Lung (tissue), 12 donors: ENCODE results near the gene MAPKAPK5. TPM values are rescaled to one million over a fixed set of nuclear protein-coding genes. Genes with fewer than 3 reads are reported as not detected.

ENCODE experiments used
- ATAC-seq: fragments of 200-7000 bp; cut with Tn5 transposase; one replicate; pipeline ENCODE4 v1.9.1; 2020; ENCODE audit warnings: moderate number of reproducible peaks; ENCODE audit not compliant: insufficient read depth, low FRiP score
- DNase-seq, 3 donors: peaks; one replicate each; pipeline ENCODE4 v3.0.0-alpha.2; 2013 to 2017
- H3K27ac ChIP-seq, 2 donors: one replicate each; pipeline ENCODE4 v1.5.1; 2013; ENCODE audit warnings: mild to moderate bottlenecking in 2 of 2, moderate library complexity in 2 of 2, control low read depth in 1 of 2, inconsistent platforms in 1 of 2, low read depth in 1 of 2, low read length in 1 of 2
- H3K27me3 ChIP-seq, 3 donors: one replicate each; pipeline ENCODE4 v1.5.1; 2013; ENCODE audit warnings: low read length in 2 of 3; ENCODE audit not compliant: control insufficient read depth in 3 of 3, insufficient read depth in 3 of 3
- H3K36me3 ChIP-seq, 4 donors: one replicate each; pipeline ENCODE4 v1.5.1; 2013; ENCODE audit warnings: low read length in 4 of 4, mild to moderate bottlenecking in 1 of 4, moderate library complexity in 1 of 4; ENCODE audit not compliant: control insufficient read depth in 4 of 4, insufficient read depth in 4 of 4
- H3K4me1 ChIP-seq, 5 donors: one replicate each; pipeline ENCODE4 v1.5.1; 2013; ENCODE audit warnings: low read length in 5 of 5, mild to moderate bottlenecking in 2 of 5, moderate library complexity in 1 of 5; ENCODE audit not compliant: control insufficient read depth in 5 of 5, insufficient read depth in 5 of 5
- H3K4me3 ChIP-seq: one replicate; pipeline ENCODE4 v1.5.1; 2013; ENCODE audit warnings: mild to moderate bottlenecking, control low read depth, moderate library complexity
- H3K9ac ChIP-seq, 2 donors: one replicate each; pipeline ENCODE4 v1.5.1; 2013; ENCODE audit warnings: low read length in 2 of 2, control low read depth in 1 of 2; ENCODE audit not compliant: insufficient read depth in 1 of 2
- H3K9me3 ChIP-seq, 4 donors: one replicate each; pipeline ENCODE4 v1.5.1; 2013; ENCODE audit warnings: low read length in 3 of 4, mild to moderate bottlenecking in 1 of 4, moderate library complexity in 1 of 4; ENCODE audit not compliant: control insufficient read depth in 4 of 4, insufficient read depth in 3 of 4
- WGBS, 2 donors: extraction: QIAGEN DNeasy Blood & Tissue Kit; methylation state at CpG; one replicate each; pipeline ENCODE4 v1.1.7; 2013; 5-methylcytosine and 5-hydroxymethylcytosine counted together
- polyA plus RNA-seq, 2 donors: library from polyadenylated mRNA; stranded (reverse); fragments of 200-250 nt; gene quantifications; one replicate each; pipeline ENCODE4 v1.2.1, GENCODE V29; 2013
- total RNA-seq, 2 donors: library from RNA; depleted of rRNA in 1 of 2; stranded (reverse); fragments of >200 nt in 1 of 2; gene quantifications; one replicate each; pipeline ENCODE4 v1.2.1, GENCODE V29; 2014 to 2021
- TF ChIP-seq, protein P1 (sequence below): IDR thresholded peaks from 2 replicates; pipeline ENCODE4 v1.5.1; 2012; ENCODE audit warnings: mild to moderate bottlenecking; ENCODE audit errors: control extremely low read depth, extremely low read depth
- donor health status: control.
- donor health status: control.
- donor health status: Bipolar disorder and iron deficiency.
- donor health status: healthy.
- donor health status: DM: yes; HTN: yes; CAD: no.

The MAPKAPK5 gene
- total and polyA plus RNA-seq, 4 donors = 15.4 to 46.3 (median 37.2) TPM

DNA sequence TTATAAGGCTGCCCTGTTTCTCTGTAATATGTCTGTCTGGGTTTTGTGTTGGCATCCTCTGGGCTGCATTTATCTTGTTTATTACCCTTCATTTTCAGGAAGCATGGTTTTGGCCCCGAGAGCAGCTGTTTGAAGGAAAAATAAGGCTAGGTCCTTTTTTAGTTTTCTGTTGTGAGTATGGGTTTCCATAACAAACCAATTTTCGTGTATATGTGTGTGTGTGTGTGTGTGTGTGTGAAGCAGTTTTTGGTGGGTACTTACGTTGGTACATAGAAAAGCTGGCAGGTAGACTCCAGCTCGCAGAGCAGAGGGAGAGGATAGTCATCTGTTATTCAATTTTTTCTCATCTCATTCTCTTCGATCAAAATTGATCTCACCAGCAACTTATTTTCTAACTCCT lies 52.5 kb downstream of the MAPKAPK5 start:
- TF ChIP-seq, protein P1, sequence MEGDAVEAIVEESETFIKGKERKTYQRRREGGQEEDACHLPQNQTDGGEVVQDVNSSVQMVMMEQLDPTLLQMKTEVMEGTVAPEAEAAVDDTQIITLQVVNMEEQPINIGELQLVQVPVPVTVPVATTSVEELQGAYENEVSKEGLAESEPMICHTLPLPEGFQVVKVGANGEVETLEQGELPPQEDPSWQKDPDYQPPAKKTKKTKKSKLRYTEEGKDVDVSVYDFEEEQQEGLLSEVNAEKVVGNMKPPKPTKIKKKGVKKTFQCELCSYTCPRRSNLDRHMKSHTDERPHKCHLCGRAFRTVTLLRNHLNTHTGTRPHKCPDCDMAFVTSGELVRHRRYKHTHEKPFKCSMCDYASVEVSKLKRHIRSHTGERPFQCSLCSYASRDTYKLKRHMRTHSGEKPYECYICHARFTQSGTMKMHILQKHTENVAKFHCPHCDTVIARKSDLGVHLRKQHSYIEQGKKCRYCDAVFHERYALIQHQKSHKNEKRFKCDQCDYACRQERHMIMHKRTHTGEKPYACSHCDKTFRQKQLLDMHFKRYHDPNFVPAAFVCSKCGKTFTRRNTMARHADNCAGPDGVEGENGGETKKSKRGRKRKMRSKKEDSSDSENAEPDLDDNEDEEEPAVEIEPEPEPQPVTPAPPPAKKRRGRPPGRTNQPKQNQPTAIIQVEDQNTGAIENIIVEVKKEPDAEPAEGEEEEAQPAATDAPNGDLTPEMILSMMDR = no peak
- Histone ChIP-seq H3K4me1 (no peaks in the 10 kb centered on the region), H3K27me3 (no peaks in the 10 kb centered on the region), H3K27ac (no peak overlapping the region), H3K9ac (no peak overlapping the region), H3K9me3 (no peaks in the 10 kb centered on the region), H3K4me3 (no peak overlapping the region), H3K36me3 (peaks cover 6 to 30% (median 26%) of the 10 kb centered on the region in 4 donors)
- DNase-seq = no peak
- 75 to 90% methylated on average over 5 of the region's 5 CpGs for WGBS, 2 donors
- no peak for ATAC-seq

DNA sequence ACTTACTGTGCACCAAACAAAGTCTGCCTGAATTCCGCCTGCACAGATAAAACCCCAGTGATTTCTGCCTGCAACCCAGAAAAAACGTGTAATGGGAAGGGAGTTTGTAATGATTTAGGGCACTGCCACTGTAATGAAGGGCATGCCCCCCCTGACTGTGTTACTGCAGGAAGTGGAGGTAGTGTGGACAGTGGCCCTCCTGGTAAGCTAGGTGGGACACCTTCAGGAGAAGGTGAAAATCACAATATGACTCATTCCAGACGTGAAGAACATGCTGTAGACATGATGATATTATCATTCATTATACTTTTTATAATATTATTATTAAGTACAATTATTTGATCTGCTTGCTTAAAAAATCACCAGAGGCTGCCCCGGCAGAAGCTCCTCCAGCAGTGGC lies 59.2 kb downstream of the MAPKAPK5 start:
- WGBS, 2 donors = 83 to 85% methylated on average over 4 of the region's 4 CpGs

DNA sequence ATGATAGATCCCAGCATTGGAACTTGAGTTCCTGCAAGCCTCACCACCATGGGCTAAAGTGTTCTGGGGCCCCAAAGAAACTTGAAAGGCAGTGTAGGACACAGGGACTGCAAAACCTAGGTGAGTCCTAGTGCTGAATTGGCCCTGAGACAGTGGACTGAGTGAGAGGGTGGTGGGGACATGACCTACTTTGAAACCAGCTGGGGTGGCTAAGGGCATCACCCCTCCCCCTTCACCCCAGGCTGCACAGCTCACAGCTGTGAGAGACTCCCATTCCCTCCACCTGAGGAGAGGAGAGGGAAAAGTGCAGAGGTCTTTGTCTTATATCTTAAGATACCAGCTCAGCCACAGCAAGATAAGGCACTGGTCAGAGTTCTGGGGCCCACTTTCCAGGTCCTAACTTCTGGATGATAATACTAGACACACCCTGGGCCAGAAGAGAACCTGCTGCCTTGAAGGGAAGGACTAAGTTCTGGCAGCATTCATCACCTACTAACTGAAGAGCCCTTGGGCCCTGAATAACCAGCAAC lies 62.5 kb downstream of the MAPKAPK5 start:
- no peak overlapping the region for H3K9ac ChIP-seq
- no peak overlapping the region for H3K4me3 ChIP-seq
- ATAC-seq (no peak), DNase-seq (no peak)
- H3K4me1 ChIP-seq = peaks cover 0 to 2% (median 0%) of the 10 kb centered on the region in 5 donors
- no peak overlapping the region for H3K27ac ChIP-seq
- H3K27me3 ChIP-seq = no peaks in the 10 kb centered on the region
- TF ChIP-seq, protein P1 = no peak
- H3K9me3 ChIP-seq = peaks cover 0 to 7% (median 0%) of the 10 kb centered on the region in 4 donors
- peaks cover 0 to 16% (median 6%) of the 10 kb centered on the region in 4 donors for H3K36me3 ChIP-seq

More for the DNA sequence above, 59.2 kb downstream of the MAPKAPK5 start:
- TF ChIP-seq, protein P1 = no peak
- Histone ChIP-seq H3K4me3 (no peak overlapping the region), H3K36me3 (peaks cover 2 to 25% (median 7%) of the 10 kb centered on the region in 4 donors), H3K4me1 (peaks cover 0 to 2% (median 0%) of the 10 kb centered on the region in 5 donors), H3K9ac (no peak overlapping the region), H3K27me3 (no peaks in the 10 kb centered on the region), H3K27ac (no peak overlapping the region), H3K9me3 (no peaks in the 10 kb centered on the region)
- ATAC-seq (no peak), DNase-seq (no peak)

DNA sequence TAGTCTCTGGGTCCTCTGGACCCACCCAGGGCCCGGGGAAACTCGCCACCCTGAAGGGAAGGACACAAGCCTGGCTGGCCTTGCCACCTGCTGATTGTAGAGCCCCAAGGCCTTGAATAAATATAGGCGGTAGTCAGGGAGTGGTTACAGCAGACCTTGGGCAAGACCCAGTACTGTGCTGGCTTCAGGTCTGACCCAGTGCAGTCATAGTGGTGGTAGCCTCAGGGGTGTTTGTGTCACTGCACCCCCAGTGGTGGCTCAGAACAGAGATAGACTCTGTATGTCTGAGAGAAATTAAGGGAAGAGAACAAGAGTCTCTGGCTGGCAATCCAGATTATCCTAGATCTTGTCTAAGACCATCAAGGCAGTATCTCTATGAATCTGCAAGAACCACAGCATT lies 63.5 kb downstream of the MAPKAPK5 start:
- TF ChIP-seq, protein P1 = no peak
- H3K4me3 ChIP-seq = no peak overlapping the region
- no peaks in the 10 kb centered on the region for H3K27me3 ChIP-seq
- H3K9ac ChIP-seq = no peak overlapping the region
- 95 to 98% methylated on average over 3 of the region's 3 CpGs for WGBS, 2 donors
- no peak for DNase-seq
- H3K9me3 ChIP-seq = peaks cover 0 to 7% (median 0%) of the 10 kb centered on the region in 4 donors
- H3K27ac ChIP-seq = no peak overlapping the region
- no peak for ATAC-seq
- peaks cover 0 to 10% (median 2%) of the 10 kb centered on the region in 4 donors for H3K36me3 ChIP-seq
- H3K4me1 ChIP-seq = peaks cover 0 to 2% (median 0%) of the 10 kb centered on the region in 5 donors
